Peyer's patch (tissue), 4 donors: ENCODE data around the gene PQBP1.

Source experiments
- POLR2A ChIP-seq, 2 donors: fragments of 450-650 bp; IDR thresholded peaks; one replicate each; pipeline ENCODE4 v1.5.1; 2017; ENCODE audit warnings: antibody characterized with exemption in 2 of 2, mild to moderate bottlenecking in 2 of 2, moderate library complexity in 2 of 2
- TF ChIP-seq, protein P1 (sequence below), 6 experiments: fragments of 450-650 bp in 4 of 6; fragments of 200-600 bp in 2 of 6; sonication (generic) in 1 of 6; IDR thresholded peaks; one replicate each; pipeline ENCODE4 v1.5.1; 2017 to 2019; ENCODE audit warnings: antibody characterized with exemption in 6 of 6, mild to moderate bottlenecking in 3 of 6, moderate library complexity in 1 of 6

DNA sequence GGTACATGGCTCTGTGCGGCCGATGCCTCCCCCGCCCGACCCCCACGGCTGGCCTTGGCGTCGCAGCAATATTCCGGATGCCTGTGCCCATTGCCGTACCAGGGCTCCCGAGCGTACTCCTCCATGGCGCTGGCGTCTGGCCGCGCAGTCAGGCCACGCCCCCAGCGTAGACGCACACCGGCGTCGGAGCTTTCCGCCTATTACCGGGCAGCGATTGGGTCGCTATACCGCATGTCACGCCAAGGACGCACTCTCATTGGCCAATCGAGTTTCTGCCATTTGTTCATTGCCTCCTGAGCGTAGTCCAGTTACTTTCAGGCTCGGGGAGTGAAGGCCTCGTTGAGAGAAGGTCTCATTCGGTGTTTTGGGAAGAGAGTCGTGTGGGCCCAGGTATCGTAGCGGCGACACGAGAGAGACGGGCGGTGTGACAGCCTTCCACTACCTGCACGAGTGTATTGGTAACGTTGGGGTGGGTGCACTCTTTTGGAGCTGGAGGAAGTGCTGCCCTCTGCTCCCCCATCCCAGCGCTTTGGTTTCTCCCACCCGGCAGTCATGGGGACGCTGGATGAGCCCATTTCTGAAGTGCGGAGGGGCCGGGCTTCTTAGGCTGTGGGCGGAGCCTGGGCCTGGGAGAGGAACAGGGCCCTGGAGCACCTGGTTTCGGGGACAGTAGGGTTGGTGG is at the start of gene PQBP1, which contains the start of gene TIMM17B:
- TF ChIP-seq, protein P1, sequence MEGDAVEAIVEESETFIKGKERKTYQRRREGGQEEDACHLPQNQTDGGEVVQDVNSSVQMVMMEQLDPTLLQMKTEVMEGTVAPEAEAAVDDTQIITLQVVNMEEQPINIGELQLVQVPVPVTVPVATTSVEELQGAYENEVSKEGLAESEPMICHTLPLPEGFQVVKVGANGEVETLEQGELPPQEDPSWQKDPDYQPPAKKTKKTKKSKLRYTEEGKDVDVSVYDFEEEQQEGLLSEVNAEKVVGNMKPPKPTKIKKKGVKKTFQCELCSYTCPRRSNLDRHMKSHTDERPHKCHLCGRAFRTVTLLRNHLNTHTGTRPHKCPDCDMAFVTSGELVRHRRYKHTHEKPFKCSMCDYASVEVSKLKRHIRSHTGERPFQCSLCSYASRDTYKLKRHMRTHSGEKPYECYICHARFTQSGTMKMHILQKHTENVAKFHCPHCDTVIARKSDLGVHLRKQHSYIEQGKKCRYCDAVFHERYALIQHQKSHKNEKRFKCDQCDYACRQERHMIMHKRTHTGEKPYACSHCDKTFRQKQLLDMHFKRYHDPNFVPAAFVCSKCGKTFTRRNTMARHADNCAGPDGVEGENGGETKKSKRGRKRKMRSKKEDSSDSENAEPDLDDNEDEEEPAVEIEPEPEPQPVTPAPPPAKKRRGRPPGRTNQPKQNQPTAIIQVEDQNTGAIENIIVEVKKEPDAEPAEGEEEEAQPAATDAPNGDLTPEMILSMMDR (IDR thresholded peaks at IDR 0.05) = no peak
- TF ChIP-seq POLR2A (IDR thresholded peaks at IDR 0.05) = peak; percentile 65 to 75
